ENCODE measurements around the gene OBSL1.

The OBSL1 gene

GRCh38 chr2:219596954-219597551 is 25.7 kb upstream of the OBSL1 start:
- DNase-seq: no peak

GRCh38 chr2:219595256-219595655 is 23.9 kb upstream of the OBSL1 start:
- no peak for DNase-seq

DNA sequence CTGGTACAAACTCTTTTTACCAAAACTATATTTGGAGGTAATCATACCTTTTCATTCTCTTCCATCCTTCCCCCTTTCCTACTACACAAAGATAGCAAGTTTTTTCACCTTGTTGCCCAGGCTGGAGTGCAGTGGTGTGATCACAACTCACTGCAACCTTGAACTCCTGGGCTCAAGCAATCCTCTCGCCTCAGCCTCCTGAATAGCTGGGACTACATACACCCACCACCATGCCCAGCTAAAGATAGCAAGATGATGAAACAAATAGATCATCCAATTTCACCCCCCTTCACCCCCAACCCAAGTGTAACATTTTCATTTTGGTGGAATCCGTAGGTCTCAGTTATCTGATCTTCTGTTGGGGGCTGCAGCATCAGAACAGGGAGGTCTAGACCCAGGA is 21.8 kb upstream of the OBSL1 start:
- no peak for DNase-seq

DNA sequence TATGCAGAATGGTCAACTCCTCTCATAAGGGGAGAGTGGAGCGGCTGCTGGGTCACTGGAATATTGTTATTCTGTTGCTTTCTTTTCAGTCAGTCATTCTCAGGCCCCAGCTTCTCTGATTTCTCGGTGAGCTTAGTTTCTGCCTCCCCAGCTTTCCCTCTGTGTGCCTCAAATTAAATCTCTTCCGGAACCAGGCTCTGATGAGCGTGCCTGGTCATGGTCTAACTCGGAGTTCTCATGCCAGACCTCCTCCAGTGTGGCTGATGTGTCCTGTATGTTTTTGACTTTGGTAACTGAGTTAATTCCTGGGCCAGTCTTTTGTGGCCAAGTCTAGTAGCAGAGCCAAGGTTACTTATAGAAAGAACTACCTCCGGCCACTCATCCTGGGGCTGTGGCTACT is 21.4 kb upstream of the OBSL1 start:
- no peak for DNase-seq

GRCh38 chr2:219591091-219591490 is 19.8 kb upstream of the OBSL1 start:
- no peak for DNase-seq

GRCh38 chr2:219581346-219581745 is 10.0 kb upstream of the OBSL1 start:
- no peak for DNase-seq

DNA sequence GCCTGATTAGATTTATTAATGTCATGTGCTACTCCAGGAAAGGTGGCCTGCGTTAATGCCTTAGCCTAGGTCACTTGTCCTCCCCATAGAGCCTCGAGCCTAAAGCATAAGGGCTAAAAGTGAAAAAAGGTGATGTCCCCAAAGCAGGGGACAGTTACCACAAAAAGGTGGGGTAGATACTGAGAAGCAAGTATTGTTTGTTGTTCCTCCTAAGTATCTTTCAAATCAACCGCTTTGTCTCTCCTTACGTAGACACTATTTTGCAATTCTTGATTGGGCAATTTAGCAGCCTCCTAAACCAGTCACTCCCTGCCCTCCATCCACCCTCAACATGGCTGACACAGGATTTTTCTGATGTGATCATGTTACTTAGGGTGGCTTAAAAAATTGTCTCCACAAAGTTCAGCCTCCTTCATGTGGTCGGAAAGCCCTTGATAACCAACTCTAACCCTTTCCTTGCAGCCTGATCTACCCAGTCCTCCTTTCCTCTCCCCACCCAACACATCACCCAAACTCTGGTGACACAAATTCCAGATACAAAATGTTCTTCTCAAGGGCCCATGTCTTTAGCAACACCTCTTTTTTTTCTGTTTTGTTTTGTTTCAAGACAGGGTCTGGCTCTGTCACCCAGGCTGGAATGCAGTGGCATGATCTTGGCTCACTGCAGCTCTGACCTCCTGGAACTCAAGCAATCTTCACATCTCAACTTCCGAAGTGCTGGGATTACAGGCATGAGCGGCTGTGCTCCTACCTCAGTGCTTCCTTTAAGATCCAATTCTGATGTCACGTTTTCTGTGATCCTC is 7.7 kb upstream of the OBSL1 start:
- DNase-seq: no peak

DNA sequence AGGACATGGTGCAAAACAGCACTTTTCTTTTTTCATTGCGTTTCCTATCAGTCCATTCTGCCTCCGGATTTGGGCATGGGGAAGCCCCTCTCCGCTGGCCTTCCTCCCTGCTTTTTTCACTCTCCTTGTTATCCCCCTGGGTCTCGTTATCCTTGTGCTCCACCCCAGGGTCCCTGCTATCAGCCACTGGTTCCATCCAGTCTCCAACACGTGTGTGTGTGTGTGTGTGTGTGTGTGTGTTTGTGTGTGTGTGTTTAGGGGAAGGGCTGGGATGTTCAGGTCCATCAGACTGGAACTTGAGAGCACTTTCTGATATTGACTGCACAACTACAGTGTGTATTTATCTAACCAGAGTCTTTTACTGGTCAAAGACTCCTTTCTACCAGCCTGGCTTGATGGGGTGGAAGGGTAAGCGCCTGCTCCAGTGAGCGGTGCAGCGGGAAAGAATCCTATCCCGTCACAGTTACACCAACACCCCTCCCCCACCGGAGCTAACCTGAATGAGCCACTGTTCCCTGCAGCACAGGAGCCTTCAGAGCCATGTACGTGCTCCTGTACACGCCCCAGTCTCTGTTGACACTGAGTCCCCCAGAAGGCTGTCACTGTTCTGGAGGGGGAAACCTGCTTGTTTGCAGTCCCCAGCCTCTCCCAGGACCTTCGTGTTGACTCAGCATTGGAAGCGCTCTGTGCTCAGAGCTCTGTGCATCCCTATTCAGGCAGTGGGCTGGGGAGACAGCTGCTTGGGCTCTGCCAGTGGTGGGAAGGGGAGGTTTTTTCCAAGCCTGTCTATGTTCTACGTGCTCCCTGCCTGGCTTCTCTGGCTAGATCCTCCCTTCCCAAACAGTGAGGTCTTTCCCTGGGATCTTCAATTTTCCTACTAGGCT is 5.4 kb upstream of the OBSL1 start:
- no peak for DNase-seq

DNA sequence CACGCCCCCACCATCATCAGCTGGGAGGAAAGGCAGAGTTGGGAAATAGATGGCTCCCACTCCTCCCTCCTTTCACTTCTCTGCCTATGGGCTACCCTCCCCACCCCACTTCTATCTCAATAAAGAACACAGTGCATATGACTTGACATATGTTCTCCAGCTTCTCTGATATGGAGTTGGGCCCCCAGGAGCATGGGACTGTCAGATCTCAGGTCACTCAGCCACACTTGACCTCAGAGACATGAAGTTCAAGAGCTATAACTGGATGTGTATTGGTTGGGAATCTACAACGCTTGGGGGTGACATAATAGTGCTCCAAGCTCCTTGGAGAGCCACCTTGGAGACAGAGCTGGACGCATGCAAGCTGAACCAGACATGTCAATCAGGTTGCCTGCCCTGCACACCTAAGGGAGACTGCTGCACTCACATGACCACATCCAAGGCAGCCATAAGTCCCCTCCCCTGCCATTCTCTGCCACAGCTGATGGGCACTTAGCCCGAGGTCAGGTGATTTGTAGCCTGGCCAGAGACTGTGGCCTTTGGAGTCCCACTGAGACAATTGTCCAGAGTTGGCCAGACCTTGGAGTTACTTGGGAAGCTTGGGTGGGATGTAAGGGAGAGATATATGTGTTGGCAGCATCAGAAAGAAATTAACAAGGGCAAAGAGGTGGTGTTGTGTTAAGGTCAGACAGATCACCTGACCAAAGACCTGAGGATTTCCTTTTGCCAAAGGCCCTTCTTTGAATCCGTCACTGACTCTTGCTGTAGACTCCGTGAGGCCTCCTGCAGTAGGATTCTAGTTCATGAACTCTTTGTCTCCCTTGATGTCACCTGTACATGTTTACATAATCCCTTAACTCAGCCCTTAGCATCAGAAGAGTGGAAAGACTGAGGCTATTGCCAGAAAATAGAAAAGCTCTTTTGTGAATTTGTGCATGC is 4.5 kb upstream of the OBSL1 start:
- no peak for DNase-seq

DNA sequence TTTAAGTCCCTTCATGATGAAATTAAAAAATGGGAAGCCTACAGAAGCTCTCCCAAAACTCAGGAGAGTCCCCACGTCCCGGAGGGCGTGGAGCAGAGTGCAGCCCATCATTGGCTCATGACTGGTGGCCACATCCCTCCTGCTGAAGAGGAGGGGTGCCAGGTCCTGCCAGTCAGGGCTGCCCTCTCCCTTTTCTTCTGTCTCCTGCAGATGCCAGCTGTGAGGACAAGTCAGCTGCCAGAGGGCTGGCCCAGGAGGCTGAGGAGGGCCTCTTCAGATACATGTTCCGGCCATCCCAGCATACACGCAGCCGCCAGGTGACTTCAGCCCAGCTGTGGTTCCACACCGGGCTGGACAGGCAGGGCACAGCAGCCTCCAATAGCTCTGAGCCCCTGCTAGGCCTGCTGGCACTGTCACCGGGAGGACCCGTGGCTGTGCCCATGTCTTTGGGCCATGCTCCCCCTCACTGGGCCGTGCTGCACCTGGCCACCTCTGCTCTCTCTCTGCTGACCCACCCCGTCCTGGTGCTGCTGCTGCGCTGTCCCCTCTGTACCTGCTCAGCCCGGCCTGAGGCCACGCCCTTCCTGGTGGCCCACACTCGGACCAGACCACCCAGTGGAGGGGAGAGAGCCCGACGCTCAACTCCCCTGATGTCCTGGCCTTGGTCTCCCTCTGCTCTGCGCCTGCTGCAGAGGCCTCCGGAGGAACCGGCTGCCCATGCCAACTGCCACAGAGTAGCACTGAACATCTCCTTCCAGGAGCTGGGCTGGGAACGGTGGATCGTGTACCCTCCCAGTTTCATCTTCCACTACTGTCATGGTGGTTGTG is 3.4 kb upstream of the OBSL1 start:
- no peak for DNase-seq

- no peak for DNase-seq
Observed at GRCh38 chr2:219573166-219573565, 1.8 kb upstream of the OBSL1 start.

- DNase-seq: no peak
Observed at GRCh38 chr2:219572237-219573001, 1.1 kb upstream of the OBSL1 start, which contains the start of gene INHA. Gene INHA, plus strand, starts transcription at chr2:219572310. Its CDS starts 65 bp downstream, at chr2:219572375.

GRCh38 chr2:219570924-219571310 is 422 bp downstream of the OBSL1 start:
- DNase-seq: no peak

DNA sequence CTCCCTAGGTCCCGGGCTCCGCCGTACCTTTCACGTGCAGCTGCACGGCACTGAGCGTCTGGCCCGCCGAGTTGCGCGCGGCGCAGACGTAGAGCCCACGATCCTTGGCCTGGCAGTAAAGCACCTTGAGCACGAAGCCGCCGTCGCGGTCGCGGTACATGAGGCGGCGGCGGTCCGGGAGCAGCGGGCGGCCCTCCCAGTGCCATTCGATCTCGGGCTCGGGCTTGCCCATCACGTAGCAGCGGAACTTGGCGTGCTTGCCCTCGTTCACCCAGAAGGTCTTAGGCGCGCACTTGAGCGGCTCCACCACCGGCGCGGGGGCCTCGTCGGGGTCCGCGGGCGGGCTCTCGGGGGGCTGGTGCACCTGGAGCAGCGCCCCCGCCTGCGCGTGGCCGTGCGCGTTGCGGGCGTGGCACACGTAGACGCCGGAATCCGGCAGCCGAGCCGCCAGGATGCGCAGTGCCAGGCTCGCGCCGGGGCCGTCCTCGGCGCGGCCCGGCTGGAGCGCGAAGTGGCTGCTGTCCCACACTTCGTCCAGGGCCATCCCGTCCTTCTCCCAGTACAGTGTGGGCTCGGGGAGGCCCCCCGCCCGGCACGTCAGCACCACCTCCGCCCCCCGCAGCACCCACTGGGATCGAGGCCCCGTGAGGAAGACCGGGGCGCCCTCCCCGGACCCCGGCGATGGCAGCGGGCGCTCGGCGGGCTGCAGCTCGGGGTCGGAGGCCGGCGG is 980 bp downstream of the OBSL1 start:
- no peak for DNase-seq

GRCh38 chr2:219569635-219570034 is 1.7 kb downstream of the OBSL1 start:
- no peak for DNase-seq

DNA sequence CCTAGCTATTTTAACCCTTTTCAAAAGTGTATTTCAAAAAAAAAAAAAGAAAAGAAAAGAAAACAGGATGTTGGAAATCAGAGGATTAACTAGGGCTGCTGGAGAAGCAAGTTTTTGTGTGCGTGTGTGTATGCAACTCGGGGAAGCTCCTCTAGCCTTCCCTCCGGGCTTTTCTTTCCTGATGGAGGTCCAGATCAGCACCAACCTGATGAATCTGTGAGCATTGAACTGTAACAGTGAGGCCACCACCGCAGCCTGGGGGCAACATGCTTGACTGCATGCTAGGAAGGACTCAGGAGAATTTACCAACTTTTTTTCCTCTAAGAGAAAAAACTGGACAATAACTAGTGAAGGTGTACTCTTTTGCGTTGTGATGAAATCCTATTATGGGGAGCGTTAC is 2.3 kb downstream of the OBSL1 start:
- DNase-seq: no peak

DNA sequence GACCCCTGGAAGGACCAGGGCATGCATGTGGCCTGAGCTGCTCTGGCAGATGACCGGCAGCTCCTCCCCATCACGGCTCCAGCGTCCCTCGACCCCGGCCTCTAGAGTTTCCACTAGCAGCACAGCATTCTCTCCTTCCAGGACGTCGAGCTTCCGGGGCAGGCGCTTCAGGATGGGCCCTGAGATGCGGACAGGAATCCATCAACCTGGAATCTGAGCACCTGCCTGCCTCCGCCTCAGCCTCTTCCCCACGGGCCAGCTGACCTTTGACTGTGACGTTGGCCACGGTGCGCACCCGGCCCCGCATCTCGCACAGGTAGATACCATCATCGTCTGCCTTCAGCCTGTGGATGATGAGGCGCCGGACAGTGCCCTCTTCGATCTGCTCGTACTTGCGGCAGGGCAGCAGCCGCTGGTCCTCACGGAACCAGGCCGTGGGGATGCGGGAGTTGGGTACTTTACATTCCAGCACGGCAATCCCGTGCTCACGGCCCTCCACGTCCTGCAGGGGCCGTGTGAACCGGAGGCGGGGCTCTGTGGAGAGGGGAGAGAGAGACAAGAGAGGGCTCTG is 3.5 kb downstream of the OBSL1 start:
- no peak for DNase-seq

- no peak for DNase-seq
Observed at GRCh38 chr2:219567131-219567530, 4.2 kb downstream of the OBSL1 start.

GRCh38 chr2:219566640-219567039 is 4.7 kb downstream of the OBSL1 start:
- no peak for DNase-seq
